PC-9 (cell line): ENCODE data around the gene HTR3B. TPM values are rescaled to one million over a fixed set of nuclear protein-coding genes. Genes with fewer than 3 reads are reported as not detected.

Source experiments
- BruUV-seq: library from RNA; stranded (reverse); fragments of 400-500 nt; replicated peaks from 2 replicates; lab custom pipeline; 2021; lab: Mats Ljungman, UMichigan
- CTCF ChIA-PET: fragments of 300-600 bp; sonication (Branson Sonifier 250); formaldehyde crosslinking; loops from one replicate; lab custom pipeline; 2022; ENCODE audit warnings: antibody characterized with exemption; lab: Charles Lee
- POLR2A ChIA-PET: fragments of 300-600 bp; sonication (Branson Sonifier 250); formaldehyde crosslinking; loops from one replicate; lab custom pipeline; 2022; ENCODE audit warnings: antibody characterized with exemption; ENCODE audit not compliant: unreplicated experiment; lab: Charles Lee
- DNase-seq, 2 experiments: peaks; one replicate each; pipeline versions ENCODE4 v3.0.0 to v3.0.0-alpha.2; 2015 to 2022; ENCODE audit warnings: mixed read lengths in 1 of 2
- H2AFZ ChIP-seq: fragments of 200-600 bp; sonication (generic); 2 replicates; pipeline ENCODE4 v1.8.1; 2017; ENCODE audit warnings: antibody characterized with exemption
- H3F3A ChIP-seq: fragments of 200-600 bp; sonication (generic); 2 replicates; pipeline ENCODE4 v1.8.1; 2017; ENCODE audit warnings: antibody characterized with exemption, mild to moderate bottlenecking, low read depth; ENCODE audit not compliant: insufficient read depth
- H3K27ac ChIP-seq: fragments of 200-600 bp; sonication (generic); 2 replicates; pipeline ENCODE4 v1.6.1; 2016; ENCODE audit warnings: mixed run types
- H3K27me3 ChIP-seq: fragments of 200-600 bp; sonication (generic); 2 replicates; pipeline ENCODE4 v1.6.1; 2016; ENCODE audit warnings: low read depth, mixed run types; ENCODE audit not compliant: insufficient read depth
- H3K36me3 ChIP-seq: fragments of 200-600 bp; sonication (generic); 2 replicates; pipeline ENCODE4 v1.6.1; 2016; ENCODE audit warnings: low read depth, mixed run types
- H3K4me1 ChIP-seq: fragments of 200-600 bp; sonication (generic); replicated peaks from 2 replicates; pipeline ENCODE4 v1.6.1; 2016; ENCODE audit warnings: mixed run types; ENCODE audit not compliant: insufficient read depth
- H3K4me2 ChIP-seq: fragments of 200-600 bp; sonication (generic); 2 replicates; pipeline ENCODE4 v1.6.1; 2017; ENCODE audit warnings: mixed run types
- H3K4me3 ChIP-seq: fragments of 200-600 bp; sonication (generic); 2 replicates; pipeline ENCODE4 v1.6.1; 2016; ENCODE audit warnings: mixed run types
- H3K79me2 ChIP-seq: fragments of 200-600 bp; sonication (generic); 2 replicates; pipeline ENCODE4 v1.6.1; 2017; ENCODE audit warnings: low read depth, mixed run types
- H3K9me2 ChIP-seq: fragments of 200-600 bp; sonication (generic); 2 replicates; pipeline ENCODE4 v1.8.1; 2017; ENCODE audit warnings: mild to moderate bottlenecking; ENCODE audit not compliant: insufficient read depth
- H3K9me3 ChIP-seq: fragments of 200-600 bp; sonication (generic); 2 replicates; pipeline ENCODE4 v1.8.1; 2016; ENCODE audit warnings: low read depth; ENCODE audit not compliant: insufficient read depth
- H4K20me1 ChIP-seq: fragments of 200-600 bp; sonication (generic); 2 replicates; pipeline ENCODE4 v1.8.1; 2017; ENCODE audit not compliant: insufficient read depth
- EZH2 ChIP-seq: fragments of 200-600 bp; sonication (generic); IDR thresholded peaks from 2 replicates; pipeline ENCODE4 v1.8.0; 2017; ENCODE audit warnings: antibody characterized with exemption, low read depth
- intact Hi-C: fragments of 100-400 bp; cut with micrococcal nuclease; formaldehyde crosslinking; loops from one replicate; pipeline ENCODE4 v1.10.0; 2022; ENCODE audit not compliant: unreplicated experiment
- total RNA-seq: library from RNA; stranded (reverse); gene quantifications from 2 replicates; pipeline ENCODE4 v1.2.3, GENCODE V29; 2021
- TF ChIP-seq, protein P1 (sequence below): fragments of 200-600 bp; sonication (generic); conservative IDR thresholded peaks from 2 replicates; pipeline ENCODE4 v1.6.1; 2017; ENCODE audit warnings: mixed run types, antibody characterized with exemption, mild to moderate bottlenecking, moderate library complexity

HTR3B gene
- total RNA-seq, 1 experiment from 2014 or later: not detected

DNA sequence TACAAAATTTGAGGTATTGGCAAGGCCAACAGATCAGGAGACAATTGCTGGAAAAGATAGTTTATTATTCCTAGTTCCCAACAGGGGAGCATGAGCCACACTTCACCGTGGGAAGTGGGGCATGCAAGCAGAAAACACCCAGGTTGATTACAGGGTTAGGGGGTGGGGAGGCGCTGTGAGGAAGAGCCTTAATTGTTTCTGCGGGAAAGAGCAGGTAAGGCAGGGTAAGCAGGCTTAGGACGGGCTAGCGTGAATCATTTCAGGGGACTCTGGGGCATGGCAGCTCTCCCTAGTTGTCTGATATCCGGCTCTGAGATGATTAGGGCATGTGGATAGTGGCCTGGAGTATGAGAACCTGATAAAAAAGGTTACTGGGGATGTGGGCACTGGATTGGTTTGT is 49.6 kb downstream of the HTR3B start:
- ChIA-PET CTCF (no interaction called here), POLR2A (no interaction called here)
- H3K27me3 ChIP-seq: peaks cover 99% of the 10 kb centered on the region
- no peaks in the 10 kb centered on the region for H3F3A ChIP-seq
- no peaks in the 10 kb centered on the region for H3K4me1 ChIP-seq
- no peaks in the 10 kb centered on the region for H4K20me1 ChIP-seq
- no peaks in the 10 kb centered on the region for H3K9me2 ChIP-seq
- intact Hi-C loops: no loop called here
- TF ChIP-seq, protein P1, sequence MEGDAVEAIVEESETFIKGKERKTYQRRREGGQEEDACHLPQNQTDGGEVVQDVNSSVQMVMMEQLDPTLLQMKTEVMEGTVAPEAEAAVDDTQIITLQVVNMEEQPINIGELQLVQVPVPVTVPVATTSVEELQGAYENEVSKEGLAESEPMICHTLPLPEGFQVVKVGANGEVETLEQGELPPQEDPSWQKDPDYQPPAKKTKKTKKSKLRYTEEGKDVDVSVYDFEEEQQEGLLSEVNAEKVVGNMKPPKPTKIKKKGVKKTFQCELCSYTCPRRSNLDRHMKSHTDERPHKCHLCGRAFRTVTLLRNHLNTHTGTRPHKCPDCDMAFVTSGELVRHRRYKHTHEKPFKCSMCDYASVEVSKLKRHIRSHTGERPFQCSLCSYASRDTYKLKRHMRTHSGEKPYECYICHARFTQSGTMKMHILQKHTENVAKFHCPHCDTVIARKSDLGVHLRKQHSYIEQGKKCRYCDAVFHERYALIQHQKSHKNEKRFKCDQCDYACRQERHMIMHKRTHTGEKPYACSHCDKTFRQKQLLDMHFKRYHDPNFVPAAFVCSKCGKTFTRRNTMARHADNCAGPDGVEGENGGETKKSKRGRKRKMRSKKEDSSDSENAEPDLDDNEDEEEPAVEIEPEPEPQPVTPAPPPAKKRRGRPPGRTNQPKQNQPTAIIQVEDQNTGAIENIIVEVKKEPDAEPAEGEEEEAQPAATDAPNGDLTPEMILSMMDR: no peak
- no peak for TF ChIP-seq EZH2
- no peak overlapping the region for H2AFZ ChIP-seq
- no TSS peak for BruUV-seq
- no peak for DNase-seq
- H3K4me3 ChIP-seq: no peak overlapping the region
- H3K79me2 ChIP-seq: no peaks in the 10 kb centered on the region
- H3K36me3 ChIP-seq: no peaks in the 10 kb centered on the region
- H3K27ac ChIP-seq: no peak overlapping the region
- no peak overlapping the region for H3K4me2 ChIP-seq
- H3K9me3 ChIP-seq: no peaks in the 10 kb centered on the region

GRCh38 chr11:113956986-113957385 is 52.4 kb downstream of the HTR3B start:
- H3K9me2 ChIP-seq: no peaks in the 10 kb centered on the region
- no peak overlapping the region for H3K4me3 ChIP-seq
- H3K4me1 ChIP-seq: no peaks in the 10 kb centered on the region
- H3K27me3 ChIP-seq: peaks cover 97% of the 10 kb centered on the region
- POLR2A ChIA-PET: no interaction called here
- H3K4me2 ChIP-seq: no peak overlapping the region
- no peaks in the 10 kb centered on the region for H4K20me1 ChIP-seq
- H3F3A ChIP-seq: no peaks in the 10 kb centered on the region
- intact Hi-C loops: no loop called here
- CTCF ChIA-PET: no interaction called here
- no peaks in the 10 kb centered on the region for H3K9me3 ChIP-seq
- no peaks in the 10 kb centered on the region for H3K79me2 ChIP-seq
- no peak overlapping the region for H2AFZ ChIP-seq
- H3K27ac ChIP-seq: no peak overlapping the region
- TF ChIP-seq, protein P1: no peak
- no peak for TF ChIP-seq EZH2
- H3K36me3 ChIP-seq: no peaks in the 10 kb centered on the region
- no peak for DNase-seq
- BruUV-seq: no TSS peak

- DNase-seq: no peak
- no TSS peak for BruUV-seq
- Histone ChIP-seq H3F3A (no peaks in the 10 kb centered on the region), H3K4me1 (no peaks in the 10 kb centered on the region), H3K27me3 (peaks cover 98% of the 10 kb centered on the region), H3K27ac (no peak overlapping the region), H2AFZ (no peak overlapping the region), H3K79me2 (no peaks in the 10 kb centered on the region), H3K4me3 (no peak overlapping the region), H3K4me2 (no peak overlapping the region), H3K9me2 (no peaks in the 10 kb centered on the region), H4K20me1 (no peaks in the 10 kb centered on the region), H3K36me3 (no peaks in the 10 kb centered on the region), H3K9me3 (no peaks in the 10 kb centered on the region)
- intact Hi-C loops: no loop called here
- TF ChIP-seq, protein P1: no peak
- TF ChIP-seq EZH2: no peak
- CTCF ChIA-PET: no interaction called here
- POLR2A ChIA-PET: interaction anchor here (0.6 kb wide), 1 partner anchor 730 kb away, joined by 3 read pairs; no protein-coding TSS in a partner anchor
These were observed 56.2 kb downstream of the HTR3B start for GRCh38 chr11:113960702-113961330.
